B cell (primary cell): Measurements from ENCODE around the gene HTT. TPM values are rescaled to one million over a fixed set of nuclear protein-coding genes. Genes with fewer than 3 reads are reported as not detected.

Source experiments
- ATAC-seq: fragments of 200-7000 bp; cut with Tn5 transposase; one replicate; pipeline ENCODE4 v1.10.0; 2021; ENCODE audit warnings: low read depth, mild to moderate bottlenecking, moderate number of reproducible peaks, moderate library complexity
- CTCF ChIA-PET: fragments of 350-600 bp; sonication (Branson Sonifier 250); formaldehyde crosslinking; loops from one replicate; lab custom pipeline; 2021; ENCODE audit warnings: antibody characterized with exemption, inconsistent platforms; lab: Charles Lee
- POLR2A ChIA-PET: fragments of 350-600 bp; sonication (Branson Sonifier 250); formaldehyde crosslinking; loops from one replicate; lab custom pipeline; 2021; ENCODE audit warnings: antibody characterized with exemption; lab: Charles Lee
- DNase-seq: peaks from one replicate; pipeline ENCODE4 v3.0.0; 2013
- H2AFZ ChIP-seq: 2 replicates; pipeline ENCODE4 v1.6.1; 2012; ENCODE audit warnings: mild to moderate bottlenecking, low read depth, low read length; ENCODE audit not compliant: insufficient read depth, poor library complexity, severe bottlenecking
- H3K27ac ChIP-seq, 2 donors: 1 replicate in 1 of 2; 2 replicates in 1 of 2; pipeline ENCODE4 v1.5.1; 2012 to 2013; ENCODE audit warnings: low read length in 2 of 2, mild to moderate bottlenecking in 2 of 2, moderate library complexity in 1 of 2
- H3K27me3 ChIP-seq, 4 experiments: fragments of 200-600 bp in 1 of 4; sonication (generic) in 1 of 4; replicated peaks in 1 of 4; 1 replicate in 2 of 4; 2 replicates in 2 of 4; pipeline versions ENCODE4 v1.6.1 to v1.7.0; 2013 to 2016; ENCODE audit warnings: low read length in 3 of 4, mild to moderate bottlenecking in 2 of 4, mixed read lengths in 1 of 4, moderate library complexity in 1 of 4; ENCODE audit not compliant: insufficient read depth in 4 of 4, control insufficient read depth in 3 of 4; ENCODE audit errors: control extremely low read depth in 1 of 4
- H3K36me3 ChIP-seq, 2 experiments: replicated peaks in 1 of 2; 1 replicate in 1 of 2; 2 replicates in 1 of 2; pipeline versions ENCODE4 v1.6.1 to v1.7.1; 2013; ENCODE audit warnings: low read length in 1 of 2; ENCODE audit not compliant: insufficient read depth in 2 of 2, control insufficient read depth in 1 of 2; ENCODE audit errors: control extremely low read depth in 1 of 2, extremely low read depth in 1 of 2
- H3K4me1 ChIP-seq, 2 donors: fragments of 200-600 bp in 1 of 2; sonication (generic) in 1 of 2; 1 replicate in 1 of 2; 2 replicates in 1 of 2; pipeline versions ENCODE4 v1.5.1 to v1.6.1; 2013 to 2017; ENCODE audit warnings: low read length in 2 of 2; ENCODE audit not compliant: control insufficient read depth in 2 of 2, insufficient read depth in 2 of 2
- H3K4me2 ChIP-seq: replicated peaks from 2 replicates; pipeline ENCODE3; 2012; ENCODE audit warnings: mild to moderate bottlenecking, low read depth, low read length; ENCODE audit not compliant: poor library complexity, severe bottlenecking
- H3K4me3 ChIP-seq, 5 experiments: fragments of 200-600 bp in 1 of 5; sonication (generic) in 1 of 5; 1 replicate in 3 of 5; 2 replicates in 2 of 5; pipeline versions ENCODE4 v1.5.1 to v1.7.0; 2011 to 2016; ENCODE audit warnings: low read length in 4 of 5, mild to moderate bottlenecking in 4 of 5, low read depth in 2 of 5, control low read depth in 1 of 5, moderate library complexity in 1 of 5; ENCODE audit not compliant: insufficient read depth in 1 of 5; ENCODE audit errors: control extremely low read depth in 1 of 5, extremely low read depth in 1 of 5
- H3K79me2 ChIP-seq: fragments of 200-600 bp; sonication (generic); one replicate; pipeline ENCODE4 v1.6.0; 2016; ENCODE audit warnings: low read length; ENCODE audit not compliant: control insufficient read depth, insufficient read depth
- H3K9ac ChIP-seq: fragments of 200-600 bp; sonication (generic); 2 replicates; pipeline ENCODE4 v1.6.1; 2017; ENCODE audit warnings: mild to moderate bottlenecking, low read length, moderate library complexity
- H3K9me3 ChIP-seq, 3 donors: one replicate each; pipeline versions ENCODE4 v1.6.1 to v1.7.1; 2013; ENCODE audit warnings: low read length in 2 of 3; ENCODE audit not compliant: control insufficient read depth in 2 of 3, insufficient read depth in 1 of 3; ENCODE audit errors: control extremely low read depth in 1 of 3
- H4K20me1 ChIP-seq: 2 replicates; pipeline ENCODE4 v1.6.0; 2012; ENCODE audit warnings: mild to moderate bottlenecking, low read length; ENCODE audit not compliant: insufficient read depth, control insufficient read depth, poor library complexity, severe bottlenecking
- H3K27ac Mint-ChIP-seq: one replicate; pipeline ENCODE4 v1.8.0; 2021; ENCODE audit warnings: mixed read lengths
- H3K27me3 Mint-ChIP-seq: one replicate; pipeline ENCODE4 v1.8.0; 2021; ENCODE audit warnings: mixed read lengths
- H3K4me1 Mint-ChIP-seq: one replicate; pipeline ENCODE4 v1.8.0; 2021; ENCODE audit warnings: mixed read lengths
- H3K4me3 Mint-ChIP-seq: one replicate; pipeline ENCODE4 v1.8.0; 2021; ENCODE audit warnings: mixed read lengths
- H3K9me3 Mint-ChIP-seq: one replicate; pipeline ENCODE4 v1.8.0; 2022; ENCODE audit warnings: mixed read lengths; ENCODE audit not compliant: insufficient read depth
- CTCF ChIP-seq: fragments of 200-600 bp; IDR thresholded peaks from one replicate; pipeline ENCODE4 v1.8.0; 2022; ENCODE audit warnings: antibody characterized with exemption, mild to moderate bottlenecking
- EZH2 ChIP-seq: IDR thresholded peaks from 2 replicates; pipeline ENCODE4 v1.6.1; 2012; ENCODE audit warnings: borderline replicate concordance, low read depth, mild to moderate bottlenecking, moderate library complexity, low read length; ENCODE audit not compliant: insufficient read depth, poor library complexity, severe bottlenecking
- WGBS: methylation state at CpG from one replicate; pipeline ENCODE4 v1.1.5; 2013; ENCODE audit warnings: missing lambda C conversion rate; ENCODE audit not compliant: insufficient coverage; 5-methylcytosine and 5-hydroxymethylcytosine counted together
- intact Hi-C: fragments of 100-400 bp; cut with micrococcal nuclease; formaldehyde crosslinking; loops from one replicate; pipeline ENCODE4 v1.10.0; 2022
- polyA plus RNA-seq: library from polyadenylated mRNA; depleted of rRNA; stranded (reverse); fragments of >200 nt; gene quantifications from 2 replicates; pipeline ENCODE4 v1.2.3, GENCODE V29; 2012
- total RNA-seq, 2 donors: library from RNA; stranded (reverse); fragments of 120-200 nt in 1 of 2; gene quantifications; 1 replicate in 1 of 2; 2 replicates in 1 of 2; pipeline versions ENCODE4 v1.2.3 to v1.2.4, GENCODE V29; 2013 to 2022

Gene HTT
- total and polyA plus RNA-seq, 2 donors (not counting 1 experiment from before 2014, with no cell fraction given) = 52.8 to 195 TPM

DNA sequence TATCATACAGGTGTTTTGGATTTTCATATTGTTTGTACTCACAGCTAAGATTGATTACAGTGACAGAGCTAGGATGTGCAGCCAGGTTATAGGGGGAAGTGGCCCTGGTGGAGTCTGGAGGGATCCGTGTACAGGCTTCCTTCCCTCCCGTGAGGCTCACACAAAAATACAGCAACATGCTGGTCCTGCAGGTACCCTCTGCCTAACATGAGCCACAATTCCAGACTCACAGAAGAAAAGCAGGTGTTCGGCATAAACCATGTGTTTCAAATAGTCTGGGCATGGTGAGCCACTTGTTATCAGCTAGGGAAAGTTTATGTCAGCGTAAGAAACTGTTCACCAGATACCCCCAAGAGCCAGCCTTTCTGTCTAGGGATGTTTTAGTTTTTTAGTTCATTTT lies 82.9 kb downstream of the HTT start:
- Histone ChIP-seq H3K27me3 (no peaks in the 10 kb centered on the region), H3K4me1 (no peaks in the 10 kb centered on the region), H3K4me2 (no peak overlapping the region), H3K79me2 (peaks cover 8% of the 10 kb centered on the region), H3K9me3 (no peaks in the 10 kb centered on the region), H3K27ac (no peak overlapping the region), H3K36me3 (peaks cover 19 to 58% of the 10 kb centered on the region in 2 experiments), H3K9ac (no peak overlapping the region), H4K20me1 (no peaks in the 10 kb centered on the region), H3K4me3 (no peak overlapping the region), H2AFZ (no peak overlapping the region)
- intact Hi-C loops = no loop called here
- H3K4me1 Mint-ChIP-seq = no peaks in the 10 kb centered on the region
- no peak for DNase-seq
- 100% methylated on average over 1 of the region's 4 CpGs for WGBS
- TF ChIP-seq EZH2 (no peak), CTCF (no peak)
- no peak overlapping the region for H3K4me3 Mint-ChIP-seq
- no peak overlapping the region for H3K27ac Mint-ChIP-seq
- POLR2A ChIA-PET = no interaction called here
- CTCF ChIA-PET = no interaction called here
- H3K9me3 Mint-ChIP-seq = peaks cover 6% of the 10 kb centered on the region
- H3K27me3 Mint-ChIP-seq = no peaks in the 10 kb centered on the region
- no peak for ATAC-seq

GRCh38 chr4:3158841-3159240 lies 84.4 kb downstream of the HTT start:
- Mint-ChIP-seq H3K4me1 (peaks cover 4% of the 10 kb centered on the region), H3K27ac (no peak overlapping the region), H3K9me3 (peaks cover 6% of the 10 kb centered on the region), H3K27me3 (no peaks in the 10 kb centered on the region), H3K4me3 (no peak overlapping the region)
- intact Hi-C loops = no loop called here
- Histone ChIP-seq H3K36me3 (peaks cover 12 to 50% of the 10 kb centered on the region in 2 experiments), H3K27me3 (no peaks in the 10 kb centered on the region), H3K4me1 (no peaks in the 10 kb centered on the region), H3K4me2 (no peak overlapping the region), H3K4me3 (no peak overlapping the region), H3K9me3 (no peaks in the 10 kb centered on the region), H4K20me1 (no peaks in the 10 kb centered on the region), H2AFZ (no peak overlapping the region), H3K79me2 (peaks cover 8% of the 10 kb centered on the region), H3K9ac (no peak overlapping the region), H3K27ac (no peak overlapping the region)
- ChIA-PET CTCF (interaction anchor here (1.0 to 1.1 kb wide), 2 partner anchors 25 to 722 kb away, joined by 3 read pairs; no protein-coding TSS in a partner anchor), POLR2A (no interaction called here)
- WGBS = 94% methylated on average over 7 of the region's 7 CpGs
- ATAC-seq (no peak), DNase-seq (no peak)
- TF ChIP-seq CTCF (no peak), EZH2 (no peak)
